BJ (cell line): Measurements from ENCODE around the gene NEK9. TPM values are rescaled to one million over a fixed set of nuclear protein-coding genes. Genes with fewer than 3 reads are reported as not detected.

Source experiments
- CTCF ChIA-PET: fragments of 350-600 bp; formaldehyde crosslinking; extraction: SDS; loops from one replicate; lab custom pipeline; 2021; ENCODE audit warnings: antibody characterized with exemption, inconsistent platforms; lab: Yijun Ruan, JAX
- POLR2A ChIA-PET: fragments of 300-600 bp; sonication (Branson Sonifier 250); formaldehyde crosslinking; extraction: SDS; loops from one replicate; lab custom pipeline; 2021; ENCODE audit warnings: antibody characterized with exemption; lab: Charles Lee
- DNase-seq: peaks from one replicate; pipeline ENCODE4 v3.0.0-alpha.2; 2011; ENCODE audit warnings: low read depth
- H3K27me3 ChIP-seq: 2 replicates; pipeline ENCODE4 v1.6.0; 2011; ENCODE audit warnings: low read length; ENCODE audit not compliant: control insufficient read depth, insufficient read depth
- H3K36me3 ChIP-seq: 2 replicates; pipeline ENCODE4 v1.5.1; 2011; ENCODE audit warnings: low read length; ENCODE audit not compliant: control insufficient read depth, insufficient read depth
- H3K4me3 ChIP-seq: 2 replicates; pipeline ENCODE4 v1.5.1; 2011; ENCODE audit warnings: low read depth, mild to moderate bottlenecking, control low read depth, low read length
- polyA plus RNA-seq: library from polyadenylated mRNA; depleted of rRNA; stranded (reverse); fragments of >200 nt; gene quantifications from 2 replicates; pipeline ENCODE4 v1.2.3, GENCODE V29; 2011
- TF ChIP-seq, protein P1 (sequence below): IDR thresholded peaks from 2 replicates; pipeline ENCODE4 v1.5.1; 2011; ENCODE audit warnings: low read depth, mild to moderate bottlenecking, control low read depth, inconsistent platforms, low read length, moderate library complexity; ENCODE audit not compliant: insufficient read depth

The NEK9 gene
- polyA plus RNA-seq, 1 experiment = 38.1 TPM

DNA sequence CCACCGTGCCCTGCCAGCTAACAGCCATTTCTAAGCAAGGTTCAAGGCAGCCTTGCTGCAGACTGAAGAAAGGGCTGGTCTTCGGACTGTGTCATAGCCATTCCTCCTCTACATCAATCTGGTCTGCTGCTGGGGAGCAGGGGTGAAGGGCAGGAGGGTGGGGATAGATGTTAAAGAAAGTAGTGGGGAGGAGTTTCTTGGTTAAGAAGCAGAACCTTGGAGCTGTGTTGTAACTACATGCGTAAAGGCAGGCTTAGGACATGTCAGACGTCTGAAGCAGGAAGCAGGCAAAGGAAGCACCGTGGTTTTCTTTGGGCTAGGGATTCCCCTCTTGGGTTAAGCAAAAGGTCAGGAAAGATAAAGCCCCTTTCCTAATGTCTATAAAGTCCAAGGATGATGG is 18.1 kb upstream of the NEK9 start:
- DNase-seq = no peak
- Histone ChIP-seq H3K36me3 (peaks cover 3% of the 10 kb centered on the region; the same call in 1 of the 2 replicates), H3K27me3 (no peaks in the 10 kb centered on the region), H3K4me3 (no peak overlapping the region)
- POLR2A ChIA-PET = no interaction called here
- TF ChIP-seq, protein P1, sequence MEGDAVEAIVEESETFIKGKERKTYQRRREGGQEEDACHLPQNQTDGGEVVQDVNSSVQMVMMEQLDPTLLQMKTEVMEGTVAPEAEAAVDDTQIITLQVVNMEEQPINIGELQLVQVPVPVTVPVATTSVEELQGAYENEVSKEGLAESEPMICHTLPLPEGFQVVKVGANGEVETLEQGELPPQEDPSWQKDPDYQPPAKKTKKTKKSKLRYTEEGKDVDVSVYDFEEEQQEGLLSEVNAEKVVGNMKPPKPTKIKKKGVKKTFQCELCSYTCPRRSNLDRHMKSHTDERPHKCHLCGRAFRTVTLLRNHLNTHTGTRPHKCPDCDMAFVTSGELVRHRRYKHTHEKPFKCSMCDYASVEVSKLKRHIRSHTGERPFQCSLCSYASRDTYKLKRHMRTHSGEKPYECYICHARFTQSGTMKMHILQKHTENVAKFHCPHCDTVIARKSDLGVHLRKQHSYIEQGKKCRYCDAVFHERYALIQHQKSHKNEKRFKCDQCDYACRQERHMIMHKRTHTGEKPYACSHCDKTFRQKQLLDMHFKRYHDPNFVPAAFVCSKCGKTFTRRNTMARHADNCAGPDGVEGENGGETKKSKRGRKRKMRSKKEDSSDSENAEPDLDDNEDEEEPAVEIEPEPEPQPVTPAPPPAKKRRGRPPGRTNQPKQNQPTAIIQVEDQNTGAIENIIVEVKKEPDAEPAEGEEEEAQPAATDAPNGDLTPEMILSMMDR = no peak
- CTCF ChIA-PET = interaction anchor here (1.5 kb wide), 1 partner anchor 150 kb away, joined by 5 read pairs; no protein-coding TSS in a partner anchor

DNA sequence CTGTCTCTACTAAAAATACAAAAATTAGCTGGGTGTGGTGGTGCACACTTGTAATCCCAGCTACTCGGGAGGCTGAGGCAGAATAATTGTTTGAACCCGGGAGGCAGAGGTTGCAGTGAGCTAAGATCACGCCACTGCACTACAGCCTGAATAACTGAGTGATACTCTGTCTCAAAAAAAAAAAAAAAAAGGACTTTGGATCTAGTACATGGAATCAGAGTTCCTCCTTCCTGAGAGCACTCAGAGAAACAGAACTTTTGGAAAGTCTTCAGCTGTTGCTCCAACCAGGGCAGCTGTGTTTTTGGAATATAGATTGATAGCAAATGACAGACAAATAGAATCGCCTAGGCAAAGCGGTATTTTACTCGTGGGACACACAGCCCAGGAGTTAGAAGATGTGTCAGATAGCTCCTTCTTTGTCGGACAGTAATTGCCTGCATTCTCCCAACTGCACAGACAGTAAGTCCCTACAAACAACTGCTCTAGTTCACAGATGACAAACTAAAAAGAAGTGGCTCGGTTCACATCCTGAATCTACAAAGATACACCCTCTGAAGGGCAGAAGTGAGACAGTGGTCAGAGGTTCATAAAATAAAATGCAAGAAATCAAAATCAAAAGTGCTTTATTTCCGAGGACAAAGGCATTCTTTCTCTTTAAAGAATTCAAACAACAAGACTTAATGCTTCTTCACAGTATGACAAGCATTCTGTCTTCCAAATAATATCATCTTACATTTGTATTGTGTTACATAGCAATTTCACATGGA is 17.1 kb upstream of the NEK9 start:
- DNase-seq = no peak
- no peak overlapping the region for H3K4me3 ChIP-seq
- H3K36me3 ChIP-seq = no peaks in the 10 kb centered on the region
- ChIA-PET POLR2A (interaction anchor here (0.7 kb wide), 1 partner anchor 416 kb away, joined by 9 read pairs; no protein-coding TSS in a partner anchor), CTCF (interaction anchor here (0.6 to 4.8 kb wide), 4 partner anchors 153 to 305 kb away, joined by 3 to 51 read pairs (median 3); no protein-coding TSS in a partner anchor)
- no peaks in the 10 kb centered on the region for H3K27me3 ChIP-seq
- TF ChIP-seq, protein P1 = no peak

DNA sequence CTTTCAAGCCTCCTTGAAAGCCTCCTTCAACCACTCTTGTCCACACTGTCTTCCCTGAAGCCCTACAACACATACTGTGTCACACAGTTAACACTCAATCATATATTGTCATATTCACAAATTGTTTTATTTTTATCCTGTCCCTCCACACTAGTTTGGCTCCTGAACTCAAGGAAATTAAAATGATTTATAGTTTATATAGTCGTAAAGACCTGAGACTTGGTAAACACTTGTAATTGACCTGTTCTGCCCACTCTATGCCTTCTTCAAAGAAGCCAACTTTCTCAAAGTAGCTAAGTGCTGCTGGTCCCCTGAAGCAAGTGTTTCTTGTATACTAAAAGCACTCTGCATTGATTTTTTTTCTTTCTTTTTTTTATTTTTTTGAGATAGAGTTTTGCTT is 15.6 kb upstream of the NEK9 start:
- H3K27me3 ChIP-seq = no peaks in the 10 kb centered on the region
- no peak overlapping the region for H3K4me3 ChIP-seq
- H3K36me3 ChIP-seq = no peaks in the 10 kb centered on the region
- CTCF ChIA-PET = interaction anchor here (0.6 to 4.8 kb wide), 5 partner anchors 40 to 542 kb away, joined by 3 to 51 read pairs (median 3); no protein-coding TSS in a partner anchor
- no peak for DNase-seq
- TF ChIP-seq, protein P1 = no peak
- POLR2A ChIA-PET = no interaction called here

DNA sequence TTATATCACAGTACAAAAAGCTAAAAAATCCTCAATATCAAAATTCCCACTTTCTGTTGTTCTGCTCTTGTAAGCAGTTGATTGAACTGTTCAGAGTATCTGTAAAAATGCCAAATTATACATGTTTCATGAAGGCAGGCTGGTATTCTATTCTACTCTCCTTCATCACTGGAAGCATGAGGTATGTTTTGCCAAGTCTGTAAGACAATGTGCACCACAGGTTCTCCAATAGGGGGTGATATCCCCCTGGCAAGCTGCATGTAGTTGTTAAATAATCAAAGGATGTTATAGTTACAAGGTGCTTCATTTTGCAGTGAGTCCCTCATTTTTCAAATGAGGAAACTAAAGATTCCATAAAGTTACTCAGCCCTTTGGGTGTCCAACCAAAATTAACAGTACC is 15.1 kb upstream of the NEK9 start:
- no peak for DNase-seq
- CTCF ChIA-PET = interaction anchor here (0.6 to 4.8 kb wide), 6 partner anchors 11 to 542 kb away, joined by 3 to 51 read pairs (median 3); no protein-coding TSS in a partner anchor
- POLR2A ChIA-PET = no interaction called here
- Histone ChIP-seq H3K36me3 (no peaks in the 10 kb centered on the region), H3K4me3 (no peak overlapping the region), H3K27me3 (no peaks in the 10 kb centered on the region)
- TF ChIP-seq, protein P1 = peak; percentile 50

DNA sequence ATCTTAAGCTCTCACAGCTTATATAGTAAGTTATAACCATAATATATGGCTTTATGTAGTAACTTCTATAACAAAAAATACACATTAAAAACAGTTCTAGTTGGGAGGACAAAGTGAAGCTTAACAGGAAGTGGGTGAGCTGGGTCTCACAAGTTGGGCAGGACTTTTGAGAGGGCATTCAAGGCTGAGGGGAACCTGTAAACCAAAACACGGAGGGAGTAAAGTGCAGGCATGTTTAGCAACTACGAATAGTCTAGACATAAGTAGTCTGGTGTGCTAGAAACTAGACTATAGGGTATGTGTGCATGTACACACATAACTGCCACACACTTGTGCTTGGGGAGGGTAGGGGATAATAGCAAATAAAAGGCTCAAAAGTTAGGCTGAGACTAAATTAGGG is 14.2 kb upstream of the NEK9 start:
- Histone ChIP-seq H3K4me3 (no peak overlapping the region), H3K36me3 (no peaks in the 10 kb centered on the region), H3K27me3 (no peaks in the 10 kb centered on the region)
- TF ChIP-seq, protein P1 = no peak
- DNase-seq = no peak
- CTCF ChIA-PET = interaction anchor here (0.6 to 4.8 kb wide), 10 partner anchors 9 to 162 kb away, joined by 3 to 51 read pairs (median 4); no protein-coding TSS in a partner anchor
- POLR2A ChIA-PET = no interaction called here
